Esophagus muscularis mucosa (tissue), 4 donors: ENCODE measurements around the gene KANTR. TPM values are rescaled to one million over a fixed set of nuclear protein-coding genes. Genes with fewer than 3 reads are reported as not detected.

Experiments
- DNase-seq: peaks from one replicate; pipeline ENCODE4 v3.0.0-alpha.2; 2017; ENCODE audit errors: extremely low spot score
- H3K27ac ChIP-seq, 4 donors: fragments of 200-600 bp; sonication (generic); replicated peaks in 1 of 4; 1 replicate in 3 of 4; 2 replicates in 1 of 4; pipeline ENCODE4 v1.5.1; 2016 to 2019; ENCODE audit warnings: mild to moderate bottlenecking in 1 of 4
- H3K27me3 ChIP-seq, 4 donors: fragments of 200-600 bp; sonication (generic); one replicate each; pipeline versions ENCODE4 v1.5.1 to v1.6.0; 2016 to 2019
- H3K36me3 ChIP-seq, 4 donors: fragments of 200-600 bp; sonication (generic); one replicate each; pipeline ENCODE4 v1.5.1; 2016 to 2019
- H3K4me1 ChIP-seq, 4 donors: fragments of 200-600 bp; sonication (generic); one replicate each; pipeline ENCODE4 v1.5.1; 2016 to 2019
- H3K4me3 ChIP-seq, 4 donors: fragments of 200-600 bp; sonication (generic); 1 replicate in 2 of 4; 2 replicates in 2 of 4; pipeline ENCODE4 v1.5.1; 2016 to 2019; ENCODE audit warnings: mild to moderate bottlenecking in 4 of 4, moderate library complexity in 1 of 4
- H3K9me3 ChIP-seq, 4 donors: fragments of 200-600 bp; sonication (generic); 1 replicate in 3 of 4; 2 replicates in 1 of 4; pipeline ENCODE4 v1.5.1; 2016 to 2019
- EP300 ChIP-seq: sonication (generic); formaldehyde crosslinking; IDR thresholded peaks from one replicate; pipeline ENCODE4 v1.6.1; 2017; ENCODE audit warnings: antibody characterized with exemption
- POLR2A ChIP-seq: fragments of 450-650 bp; IDR thresholded peaks from one replicate; pipeline ENCODE4 v1.6.1; 2017; ENCODE audit warnings: antibody characterized with exemption, moderate library complexity, mild to moderate bottlenecking, low read depth
- POLR2AphosphoS5 ChIP-seq, 2 donors: sonication (generic); formaldehyde crosslinking; IDR thresholded peaks; one replicate each; pipeline ENCODE4 v1.6.1; 2017; ENCODE audit warnings: antibody characterized with exemption in 2 of 2
- WGBS: methylation state at CpG from one replicate; pipeline ENCODE4 v1.1.5; 2018; 5-methylcytosine and 5-hydroxymethylcytosine counted together
- intact Hi-C: fragments of 100-400 bp; cut with DNase I; formaldehyde crosslinking; loops from one replicate; pipeline ENCODE4 v1.15.1; 2023
- total RNA-seq, 4 donors: library from RNA; depleted of rRNA; stranded (reverse); fragments of >200 nt; gene quantifications; one replicate each; pipeline versions ENCODE4 v1.1.0 to v1.2.1, GENCODE V29; 2016
- TF ChIP-seq, protein P1 (sequence below), 3 experiments: fragments of 200-600 bp in 2 of 3; fragments of 450-650 bp in 1 of 3; sonication (generic) in 2 of 3; IDR thresholded peaks; one replicate each; pipeline ENCODE4 v1.5.1; 2017 to 2019; ENCODE audit warnings: antibody characterized with exemption in 3 of 3, mild to moderate bottlenecking in 2 of 3, moderate library complexity in 1 of 3

The KANTR gene
- total RNA-seq, 4 donors from 2014 or later = 8.3 to 17.4 (median 14.2) TPM

DNA sequence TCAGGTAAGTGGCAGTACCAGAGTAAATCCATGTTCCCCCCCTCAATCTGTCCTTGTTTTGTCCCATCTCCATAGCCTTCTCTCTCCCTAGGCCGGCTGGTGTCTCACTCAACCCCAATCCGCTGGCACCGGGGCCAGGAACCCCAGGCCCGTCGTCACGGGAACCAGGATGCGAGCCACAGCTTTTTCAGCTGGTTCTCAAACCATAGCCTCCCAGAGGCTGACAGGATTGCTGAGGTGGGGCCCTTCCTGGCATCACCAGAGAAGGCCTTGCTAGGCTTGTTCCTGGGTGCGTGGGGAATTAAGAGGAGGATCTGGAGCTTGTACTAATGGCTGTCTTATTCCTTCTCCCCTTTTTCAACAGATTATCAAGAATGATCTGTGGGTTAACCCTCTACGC lies 9.1 kb upstream of the KANTR start:
- TF ChIP-seq EP300 (no peak), POLR2A (no peak), POLR2AphosphoS5 (IDR thresholded peaks at IDR 0.05) (no peak)
- TF ChIP-seq, protein P1, sequence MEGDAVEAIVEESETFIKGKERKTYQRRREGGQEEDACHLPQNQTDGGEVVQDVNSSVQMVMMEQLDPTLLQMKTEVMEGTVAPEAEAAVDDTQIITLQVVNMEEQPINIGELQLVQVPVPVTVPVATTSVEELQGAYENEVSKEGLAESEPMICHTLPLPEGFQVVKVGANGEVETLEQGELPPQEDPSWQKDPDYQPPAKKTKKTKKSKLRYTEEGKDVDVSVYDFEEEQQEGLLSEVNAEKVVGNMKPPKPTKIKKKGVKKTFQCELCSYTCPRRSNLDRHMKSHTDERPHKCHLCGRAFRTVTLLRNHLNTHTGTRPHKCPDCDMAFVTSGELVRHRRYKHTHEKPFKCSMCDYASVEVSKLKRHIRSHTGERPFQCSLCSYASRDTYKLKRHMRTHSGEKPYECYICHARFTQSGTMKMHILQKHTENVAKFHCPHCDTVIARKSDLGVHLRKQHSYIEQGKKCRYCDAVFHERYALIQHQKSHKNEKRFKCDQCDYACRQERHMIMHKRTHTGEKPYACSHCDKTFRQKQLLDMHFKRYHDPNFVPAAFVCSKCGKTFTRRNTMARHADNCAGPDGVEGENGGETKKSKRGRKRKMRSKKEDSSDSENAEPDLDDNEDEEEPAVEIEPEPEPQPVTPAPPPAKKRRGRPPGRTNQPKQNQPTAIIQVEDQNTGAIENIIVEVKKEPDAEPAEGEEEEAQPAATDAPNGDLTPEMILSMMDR (IDR thresholded peaks at IDR 0.05) = no peak
- no peaks in the 10 kb centered on the region for H3K9me3 ChIP-seq
- peaks cover 6 to 24% (median 22%) of the 10 kb centered on the region in 4 donors for H3K36me3 ChIP-seq
- no peaks in the 10 kb centered on the region for H3K27me3 ChIP-seq
- no peak for DNase-seq
- peak overlapping the region; percentile 77 to 86 (median 81) for H3K4me3 ChIP-seq
- H3K4me1 ChIP-seq = peaks cover 7 to 60% (median 43%) of the 10 kb centered on the region in 4 donors
- peak overlapping the region; percentile 93 to 97 (median 94) for H3K27ac ChIP-seq
- WGBS = 72% methylated on average over 9 of the region's 9 CpGs
- intact Hi-C loops = no loop called here

DNA sequence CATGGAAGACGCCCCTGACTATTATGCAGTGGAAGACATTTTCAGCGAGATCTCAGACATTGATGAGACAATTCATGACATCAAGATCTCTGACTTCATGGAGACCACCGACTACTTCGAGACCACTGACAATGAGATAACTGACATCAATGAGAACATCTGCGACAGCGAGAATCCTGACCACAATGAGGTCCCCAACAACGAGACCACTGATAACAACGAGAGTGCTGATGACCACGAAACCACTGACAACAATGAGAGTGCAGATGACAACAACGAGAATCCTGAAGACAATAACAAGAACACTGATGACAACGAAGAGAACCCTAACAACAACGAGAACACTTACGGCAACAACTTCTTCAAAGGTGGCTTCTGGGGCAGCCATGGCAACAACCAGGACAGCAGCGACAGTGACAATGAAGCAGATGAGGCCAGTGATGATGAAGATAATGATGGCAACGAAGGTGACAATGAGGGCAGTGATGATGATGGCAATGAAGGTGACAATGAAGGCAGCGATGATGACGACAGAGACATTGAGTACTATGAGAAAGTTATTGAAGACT lies 8.2 kb upstream of the KANTR start:
- intact Hi-C loops = no loop called here
- 79% methylated on average over 17 of the region's 17 CpGs for WGBS
- peaks cover 7 to 62% (median 43%) of the 10 kb centered on the region in 4 donors for H3K4me1 ChIP-seq
- peak overlapping the region; percentile 2 to 84 (median 78) for H3K4me3 ChIP-seq
- no peaks in the 10 kb centered on the region for H3K27me3 ChIP-seq
- H3K27ac ChIP-seq = peak overlapping the region; percentile 93 to 97 (median 94)
- H3K9me3 ChIP-seq = no peaks in the 10 kb centered on the region
- H3K36me3 ChIP-seq = peaks cover 6 to 24% (median 22%) of the 10 kb centered on the region in 4 donors
- DNase-seq = no peak
- no peak for TF ChIP-seq POLR2A
- no peak for TF ChIP-seq EP300
- TF ChIP-seq POLR2AphosphoS5 (IDR thresholded peaks at IDR 0.05) = peak in 1 of 2 donors; percentile 19
- TF ChIP-seq, protein P1 (IDR thresholded peaks at IDR 0.05) = no peak

DNA sequence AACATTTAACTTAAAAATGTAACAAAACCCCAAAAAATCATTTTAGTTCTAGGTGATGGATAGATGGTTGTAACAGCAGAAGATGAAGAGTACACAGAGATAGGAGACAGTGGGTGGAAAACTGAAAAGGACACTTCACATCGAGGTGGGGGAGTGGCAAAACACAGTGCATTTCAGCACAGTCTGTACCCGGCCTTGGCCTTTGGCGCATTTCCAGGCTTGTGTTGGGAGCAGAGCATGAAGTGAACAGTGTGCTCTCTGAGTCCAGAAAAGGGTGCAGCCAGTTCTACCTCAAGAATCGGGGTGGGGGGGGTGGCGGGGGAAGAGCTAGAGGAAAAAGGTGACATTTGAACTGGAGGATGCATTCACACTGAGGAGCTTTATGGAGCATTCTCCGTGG lies 7.5 kb upstream of the KANTR start:
- TF ChIP-seq EP300 = peak; percentile 25
- TF ChIP-seq, protein P1 (IDR thresholded peaks at IDR 0.05) = no peak
- TF ChIP-seq POLR2A = no peak
- peak; percentile 73 to 81 for TF ChIP-seq POLR2AphosphoS5 (IDR thresholded peaks at IDR 0.05)
- no peak for DNase-seq
- H3K4me3 ChIP-seq = peak overlapping the region; percentile 30 to 84 (median 78)

DNA sequence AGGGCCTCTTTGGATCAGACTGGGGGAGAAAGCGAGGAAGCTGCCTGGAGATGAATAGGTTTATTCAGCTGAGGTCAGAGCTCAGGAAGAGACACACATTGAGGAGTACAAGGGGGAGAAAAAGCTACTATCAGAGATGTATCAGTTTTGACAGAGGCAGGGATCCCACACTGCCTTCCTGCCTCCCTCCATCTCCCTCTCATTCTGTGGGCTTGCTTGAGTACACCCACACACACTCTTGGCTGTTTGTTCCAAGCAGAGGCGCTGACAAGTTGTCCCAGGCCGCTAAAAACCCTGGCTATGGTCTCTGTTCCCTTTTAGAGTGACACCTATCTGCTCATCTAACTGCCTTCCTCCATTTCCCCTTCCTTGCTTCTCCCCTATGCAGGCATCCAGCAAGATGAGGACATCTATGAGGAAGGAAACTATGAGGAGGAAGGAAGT lies 6.5 kb upstream of the KANTR start:
- Histone ChIP-seq H3K27ac (peak overlapping the region; percentile 84 to 97 (median 94)), H3K36me3 (peaks cover 6 to 24% (median 22%) of the 10 kb centered on the region in 4 donors), H3K27me3 (no peaks in the 10 kb centered on the region), H3K9me3 (no peaks in the 10 kb centered on the region), H3K4me3 (peak overlapping the region; percentile 24 to 84 (median 60)), H3K4me1 (peaks cover 7 to 62% (median 43%) of the 10 kb centered on the region in 4 donors)
- no peak for TF ChIP-seq POLR2A
- peak in 1 of 2 donors; percentile 37 for TF ChIP-seq POLR2AphosphoS5 (IDR thresholded peaks at IDR 0.05)
- DNase-seq = no peak
- intact Hi-C loops = no loop called here
- 66% methylated on average over 3 of the region's 3 CpGs for WGBS

More for the DNA sequence above, 7.5 kb upstream of the KANTR start:
- Histone ChIP-seq H3K27ac (peak overlapping the region; percentile 93 to 97 (median 94)), H3K4me1 (peaks cover 7 to 62% (median 43%) of the 10 kb centered on the region in 4 donors), H3K27me3 (no peaks in the 10 kb centered on the region), H3K9me3 (no peaks in the 10 kb centered on the region), H3K36me3 (peaks cover 6 to 24% (median 22%) of the 10 kb centered on the region in 4 donors)
- intact Hi-C loops = no loop called here
- 44% methylated on average over 6 of the region's 6 CpGs for WGBS

DNA sequence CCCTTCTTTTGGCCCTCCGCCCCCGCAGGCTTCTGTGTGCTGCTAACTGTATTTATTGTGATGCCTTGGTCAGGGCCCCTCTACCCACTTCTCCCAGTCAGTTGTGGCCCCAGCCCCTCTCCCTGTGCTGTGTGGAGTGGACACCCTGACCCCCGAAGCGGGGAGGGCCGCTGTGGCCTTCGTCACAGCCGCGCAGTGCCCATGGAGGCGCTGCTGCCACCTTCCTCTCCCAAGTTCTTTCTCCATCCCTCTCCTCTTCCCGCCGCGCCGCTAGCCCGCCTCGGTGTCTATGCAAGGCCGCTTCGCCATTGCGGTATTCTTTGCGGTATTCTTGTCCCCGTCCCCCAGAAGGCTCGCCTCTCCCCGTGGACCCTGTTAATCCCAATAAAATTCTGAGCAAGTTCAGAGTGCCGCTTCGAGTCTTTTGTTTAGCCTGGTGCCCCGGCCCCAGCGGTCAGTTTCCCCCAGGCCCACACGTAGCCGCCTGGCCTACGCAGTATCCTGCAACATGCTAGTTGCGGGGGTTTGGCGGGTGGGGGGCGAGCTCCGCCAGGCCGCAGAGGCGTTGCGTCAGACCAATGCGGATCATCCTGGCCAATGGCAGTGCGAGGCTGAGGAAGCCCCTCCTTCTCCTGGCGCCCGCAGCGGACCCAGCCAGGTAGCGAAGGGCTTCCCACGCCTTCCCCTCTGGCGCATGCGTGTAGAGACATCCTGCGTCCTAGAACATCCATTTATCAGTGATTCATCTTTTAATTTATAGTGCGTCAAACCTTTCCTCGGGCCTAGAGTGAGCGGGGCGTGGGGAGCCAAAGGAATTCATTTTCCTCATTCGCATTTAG lies 5.6 kb upstream of the KANTR start:
- Histone ChIP-seq H3K4me3 (peak overlapping the region; percentile 44 to 84 (median 62)), H3K9me3 (no peaks in the 10 kb centered on the region), H3K4me1 (peaks cover 7 to 69% (median 42%) of the 10 kb centered on the region in 4 donors), H3K27ac (peak overlapping the region; percentile 84 to 97 (median 94)), H3K27me3 (no peaks in the 10 kb centered on the region), H3K36me3 (peaks cover 6 to 24% (median 22%) of the 10 kb centered on the region in 4 donors)
- intact Hi-C loops = no loop called here
- TF ChIP-seq POLR2A (no peak), EP300 (no peak), POLR2AphosphoS5 (IDR thresholded peaks at IDR 0.05) (peak; percentile 86 to 88)
- TF ChIP-seq, protein P1 (IDR thresholded peaks at IDR 0.05) = no peak
- 44% methylated on average over 51 of the region's 51 CpGs for WGBS
- DNase-seq = peak; percentile 92
